ENCODE data around the gene LRRC8C.

- no peak for TF ChIP-seq CTCF (IDR thresholded peaks at IDR 0.05 in 8 of 11, conservative IDR thresholded peaks at IDR 0.05 in 3 of 11)
- no peak for TF ChIP-seq POLR2A (IDR thresholded peaks at IDR 0.05)
These were observed 26.5 kb upstream of the LRRC8C start for GRCh38 chr1:89606227-89606980.

Measured in spleen (tissue), 7 donors.